ENCODE measurements around the gene MED27.

The MED27 gene

DNA sequence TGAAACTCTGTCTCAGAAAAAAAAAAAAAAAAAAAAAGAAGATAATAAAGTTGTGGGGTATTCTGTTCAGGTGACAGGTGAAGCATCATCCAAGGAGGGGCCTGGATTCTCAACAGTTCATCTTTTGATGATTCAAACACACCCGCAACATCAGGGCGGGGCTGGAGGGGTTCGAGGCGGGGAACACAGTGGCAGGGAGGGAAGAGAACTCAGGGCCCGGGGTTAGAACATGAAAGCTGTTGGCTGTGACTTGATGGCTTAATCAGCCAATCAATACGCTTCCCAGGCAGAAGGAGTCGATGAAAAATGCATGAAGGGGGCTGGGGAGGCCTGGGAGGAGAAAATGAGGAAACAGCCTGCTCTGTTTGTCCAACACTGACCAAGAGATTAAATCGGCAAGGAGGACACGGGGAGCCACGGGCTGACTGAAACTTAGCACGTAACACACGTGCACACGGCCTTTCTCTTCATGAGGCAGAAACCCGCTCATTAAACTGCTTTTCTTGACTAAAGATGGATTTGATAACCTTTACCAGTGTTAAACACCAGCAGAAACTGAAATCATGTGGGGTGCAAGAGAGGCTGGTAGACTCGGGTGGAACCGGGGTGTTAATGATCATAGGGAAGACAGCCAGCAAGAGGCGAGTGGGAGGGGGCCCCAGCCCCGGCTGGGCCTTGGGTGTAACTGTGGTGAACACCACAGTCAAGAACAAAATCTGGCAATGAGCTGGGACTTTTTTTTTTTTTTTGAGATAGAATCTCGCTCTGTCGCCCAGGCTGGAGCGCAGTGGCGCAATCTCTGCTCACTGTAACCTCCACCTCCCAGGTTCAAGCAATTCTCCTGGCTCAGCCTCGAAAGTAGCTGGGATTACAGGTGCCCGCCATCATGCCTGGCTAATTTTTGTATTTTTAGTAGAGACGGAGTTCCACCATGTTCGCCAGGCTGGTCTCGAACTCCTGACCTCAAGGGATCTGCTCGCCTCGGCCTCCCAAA lies 234.1 kb downstream of the MED27 start:
- no peak for DNase-seq

- DNase-seq, result no peak
These were observed 234.9 kb downstream of the MED27 start for GRCh38 chr9:131844745-131845118.

DNA sequence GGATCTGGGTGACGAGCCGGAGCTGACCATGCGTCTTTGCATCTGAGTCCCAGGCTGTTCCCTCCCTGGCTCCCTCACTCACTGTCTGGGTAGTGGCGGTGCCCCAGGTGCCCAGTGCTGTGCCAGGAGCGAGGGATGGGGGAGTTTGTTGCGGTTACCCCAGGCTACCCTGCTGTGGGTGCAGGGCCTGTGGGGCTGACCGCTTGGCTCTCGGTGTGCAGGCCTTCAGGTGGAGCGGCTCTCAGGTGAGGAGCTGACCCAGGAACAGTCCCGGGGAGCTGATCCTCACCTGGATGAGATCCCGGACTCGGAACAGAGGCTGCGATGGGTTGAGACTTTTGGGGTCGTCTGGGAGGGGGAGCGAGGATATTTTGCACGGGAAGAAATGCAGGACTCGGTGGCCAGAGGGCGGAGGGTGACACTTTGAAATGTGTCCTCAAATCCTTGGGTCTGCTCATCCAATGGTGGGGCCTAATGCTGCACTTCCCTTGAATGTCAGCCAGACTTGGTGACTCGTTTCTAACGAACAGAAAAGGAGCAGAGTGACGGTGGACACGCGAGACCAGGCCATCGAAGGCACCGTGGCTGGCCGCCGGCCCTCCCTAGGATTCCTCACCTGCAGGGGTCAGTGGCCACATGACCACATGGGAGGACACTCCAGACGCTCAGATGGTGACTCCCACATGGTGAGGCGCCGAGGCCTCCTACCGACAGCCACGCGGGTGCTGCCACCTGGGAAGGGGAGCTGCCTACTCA lies 235.5 kb downstream of the MED27 start:
- no peak for DNase-seq

DNA sequence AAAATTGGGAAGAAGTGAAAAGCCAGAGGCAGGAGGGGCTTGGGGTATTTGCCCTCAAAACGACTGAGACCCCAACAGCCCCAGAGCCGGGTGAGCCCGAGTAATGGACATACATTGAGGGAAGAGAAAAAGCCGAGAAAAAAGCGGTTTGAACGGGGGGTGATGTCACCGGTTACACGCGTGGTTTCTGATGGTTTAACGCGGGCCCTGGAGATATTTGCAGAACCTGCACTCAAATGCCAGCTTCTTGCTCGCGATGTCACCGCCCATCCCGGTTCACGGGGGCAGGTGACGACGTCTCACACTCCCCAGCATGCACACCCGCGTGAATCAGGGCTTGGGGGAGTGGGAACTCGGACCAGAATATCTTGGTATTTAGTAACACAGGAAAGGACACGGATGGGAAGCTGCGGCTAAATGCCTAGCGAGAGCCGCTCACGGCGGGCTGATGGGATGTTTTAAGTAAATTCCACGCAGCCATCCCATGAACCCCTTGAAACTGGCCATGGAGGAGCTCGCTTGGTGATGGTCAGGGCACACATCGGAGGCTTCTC lies 237.8 kb downstream of the MED27 start:
- no peak for DNase-seq

- no peak for DNase-seq
These were observed 238.6 kb downstream of the MED27 start for GRCh38 chr9:131840751-131841702.

- DNase-seq, result no peak
These were observed 239.4 kb downstream of the MED27 start for GRCh38 chr9:131840220-131840619.

DNA sequence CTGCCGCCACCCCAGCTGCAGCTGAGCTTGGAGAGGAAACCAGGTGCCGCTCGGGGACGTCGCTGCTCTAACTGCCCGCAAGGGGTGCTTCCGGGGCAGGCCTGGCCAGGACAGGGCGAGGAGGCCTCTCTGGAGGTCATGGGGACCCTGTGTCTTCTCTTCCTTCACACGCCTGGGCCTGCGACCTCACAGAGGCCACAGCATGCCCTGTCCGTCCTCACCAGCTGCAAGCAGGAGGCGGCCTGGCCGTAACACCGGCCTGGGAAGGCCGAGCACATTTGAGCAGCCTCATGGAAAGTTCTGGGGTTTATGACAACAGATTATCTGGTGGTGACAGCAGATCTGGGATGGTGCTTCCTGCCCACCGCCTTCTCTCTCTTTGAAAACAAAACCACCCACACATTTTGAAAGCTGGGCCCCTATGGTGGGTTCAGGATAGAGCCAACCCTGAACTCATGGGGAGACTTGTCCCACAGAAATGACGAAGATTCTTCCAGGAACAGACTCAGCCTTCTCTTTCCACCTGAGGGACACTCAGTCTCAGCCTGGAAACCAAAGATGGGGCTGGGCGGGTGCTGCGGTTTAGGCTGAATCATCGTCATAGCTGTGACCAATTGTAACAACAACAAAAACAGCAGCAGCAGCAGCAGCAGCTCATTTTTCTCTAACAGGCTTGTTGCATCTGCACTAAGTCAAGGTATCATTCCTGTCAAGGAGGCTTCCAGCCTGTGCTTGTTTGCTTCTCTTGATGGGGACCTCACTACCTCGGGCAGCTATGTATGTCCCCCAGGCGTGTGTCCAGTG lies 240.2 kb downstream of the MED27 start:
- DNase-seq, result peak; percentile 13 to 60

DNA sequence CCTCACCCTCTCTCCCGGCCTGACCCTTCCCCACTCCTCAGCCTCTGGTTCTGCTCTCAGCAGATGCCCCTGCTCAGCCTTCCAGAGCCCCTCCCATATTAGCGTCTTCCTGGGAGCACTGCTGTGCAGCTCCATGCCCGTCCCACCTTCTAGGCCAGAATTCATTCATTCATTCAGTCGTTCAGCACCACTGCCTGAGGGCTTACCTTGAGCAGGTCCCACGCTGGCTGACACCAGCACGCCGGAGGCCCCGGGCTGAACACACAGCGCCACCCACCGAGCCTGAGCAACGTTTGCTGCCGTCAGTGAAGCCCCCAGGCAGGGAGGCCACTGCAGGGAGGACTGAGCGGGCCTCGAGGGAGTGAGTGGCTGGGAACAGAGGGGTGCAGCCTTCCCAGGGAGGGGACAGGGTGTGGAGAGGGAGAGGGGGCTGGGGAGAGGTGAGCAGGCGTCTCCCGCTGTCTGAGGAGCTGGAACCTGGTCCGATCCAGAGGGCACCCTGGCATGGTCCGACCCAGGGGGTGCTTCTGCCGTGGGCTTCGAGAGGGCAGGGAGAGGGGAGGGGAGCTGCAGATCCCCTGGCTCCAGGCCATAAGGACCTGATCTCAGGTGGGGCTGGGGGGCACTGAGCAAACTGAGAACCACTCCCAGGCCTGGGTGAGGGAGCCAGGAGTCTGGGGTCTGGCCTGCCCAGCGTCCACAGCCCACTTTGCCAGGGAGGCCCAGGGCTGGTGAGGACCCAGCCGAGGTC lies 241.0 kb downstream of the MED27 start:
- DNase-seq, result no peak

DNA sequence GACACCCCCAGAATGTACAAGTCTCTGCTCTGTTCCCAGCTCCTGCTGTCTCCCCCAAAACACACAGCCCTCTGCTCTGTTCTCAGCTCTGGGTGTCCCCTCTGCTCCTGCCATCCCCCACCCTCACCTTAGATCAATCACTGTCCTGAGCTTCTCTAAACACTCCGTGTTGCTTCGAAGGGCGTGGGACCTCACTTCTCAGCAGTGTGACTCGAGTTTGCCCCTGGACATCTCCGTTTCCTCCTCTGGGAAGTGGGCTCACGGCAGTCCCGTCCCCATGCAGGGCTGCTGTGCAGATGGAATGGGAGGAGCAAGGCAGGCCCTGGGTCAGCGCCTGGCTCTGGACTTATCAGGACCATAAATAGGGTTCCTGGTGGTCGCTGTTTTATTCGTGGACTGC lies 241.8 kb downstream of the MED27 start:
- DNase-seq, result no peak

DNA sequence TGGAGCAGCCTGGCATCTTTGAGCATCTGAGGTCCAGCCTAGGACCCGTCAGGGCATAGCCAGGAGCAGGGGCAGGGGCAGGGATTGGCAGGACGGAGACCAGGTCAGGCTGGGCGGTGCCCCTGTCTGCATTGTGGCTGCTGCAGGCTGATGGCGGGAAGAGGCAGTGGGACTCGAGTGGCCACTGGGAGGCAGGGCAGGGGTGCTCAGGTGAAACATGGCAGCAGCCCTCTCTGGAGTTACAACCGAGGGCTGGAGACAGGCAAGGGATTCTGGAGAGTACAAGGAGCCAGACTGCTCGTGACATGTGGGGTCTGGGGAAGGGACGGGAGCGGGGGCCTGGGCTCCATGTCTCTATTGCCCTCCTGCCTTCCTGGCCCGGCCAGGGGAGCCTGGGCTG lies 242.4 kb downstream of the MED27 start:
- DNase-seq, result no peak

DNA sequence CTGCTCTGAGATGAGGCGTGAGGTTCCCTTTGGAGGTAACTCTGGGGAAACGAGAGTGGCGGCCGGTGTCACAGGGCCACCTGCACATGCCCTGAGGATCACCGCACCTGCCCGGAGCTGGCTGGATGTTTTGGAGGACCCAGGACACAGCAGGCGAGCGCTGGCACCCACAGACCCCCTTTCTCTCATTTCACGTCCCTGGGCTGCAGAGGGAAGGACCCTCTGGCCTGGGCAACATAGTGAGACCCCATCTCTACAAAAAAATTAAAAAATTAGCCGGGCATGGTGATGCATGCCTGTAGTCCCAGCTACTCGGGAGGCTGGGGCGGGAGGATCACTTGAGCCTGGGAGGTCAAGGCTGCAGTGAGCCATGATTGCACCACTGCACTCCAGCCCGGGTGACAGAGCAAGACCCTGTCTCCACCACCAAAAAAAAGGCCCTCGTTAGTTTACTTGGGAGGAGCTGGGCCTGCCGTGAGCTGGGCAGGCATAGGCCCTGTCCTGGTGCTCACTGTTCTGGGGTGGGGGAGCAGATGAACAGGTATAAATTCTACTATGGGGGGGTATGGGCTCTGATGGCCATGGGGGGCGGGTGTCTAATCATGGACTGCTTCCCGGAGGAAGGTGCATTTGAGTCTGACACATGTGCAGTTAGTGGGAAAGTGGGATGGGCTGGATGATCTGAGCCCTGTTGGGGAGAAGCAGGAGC lies 242.9 kb downstream of the MED27 start:
- DNase-seq, result no peak

GRCh38 chr9:131836021-131836420 lies 243.6 kb downstream of the MED27 start:
- no peak for DNase-seq

DNA sequence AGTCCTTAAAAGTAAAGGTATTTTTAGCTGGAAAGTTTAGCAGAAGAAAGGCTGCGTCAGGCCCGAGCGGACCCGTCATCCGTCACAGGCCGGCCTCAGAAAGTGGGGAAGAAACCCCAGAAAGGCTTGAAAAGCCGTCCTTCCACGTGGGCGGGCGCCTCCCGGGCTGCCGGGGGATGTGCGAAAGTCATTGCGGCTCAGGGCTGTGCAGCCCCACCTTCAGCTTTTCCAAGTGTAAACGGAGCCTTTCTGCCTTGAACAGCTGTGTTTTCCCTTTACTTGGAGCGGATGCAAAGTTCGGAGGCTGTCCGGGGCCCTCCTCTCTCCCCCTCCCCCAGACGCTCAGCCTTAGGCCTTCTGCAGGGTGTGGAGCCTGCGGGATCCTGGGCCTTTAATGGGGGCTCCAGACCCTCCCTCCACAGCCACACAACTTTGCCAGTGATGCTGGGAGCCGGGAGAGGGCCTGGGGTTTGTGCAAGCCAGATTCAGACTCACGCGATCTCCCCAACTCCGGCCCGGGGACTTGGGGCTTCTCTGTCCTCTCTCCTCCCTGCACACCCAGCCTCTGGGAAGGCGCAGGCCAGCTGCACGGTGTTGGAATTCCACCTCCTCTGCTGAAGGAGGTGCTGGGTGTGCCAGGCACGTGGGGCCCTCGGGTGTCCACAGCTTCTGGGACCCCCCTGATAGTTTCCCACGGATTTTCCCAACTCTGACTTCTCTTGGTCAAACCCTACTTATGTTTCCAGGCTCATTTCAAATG lies 244.3 kb downstream of the MED27 start:
- DNase-seq, result no peak

DNA sequence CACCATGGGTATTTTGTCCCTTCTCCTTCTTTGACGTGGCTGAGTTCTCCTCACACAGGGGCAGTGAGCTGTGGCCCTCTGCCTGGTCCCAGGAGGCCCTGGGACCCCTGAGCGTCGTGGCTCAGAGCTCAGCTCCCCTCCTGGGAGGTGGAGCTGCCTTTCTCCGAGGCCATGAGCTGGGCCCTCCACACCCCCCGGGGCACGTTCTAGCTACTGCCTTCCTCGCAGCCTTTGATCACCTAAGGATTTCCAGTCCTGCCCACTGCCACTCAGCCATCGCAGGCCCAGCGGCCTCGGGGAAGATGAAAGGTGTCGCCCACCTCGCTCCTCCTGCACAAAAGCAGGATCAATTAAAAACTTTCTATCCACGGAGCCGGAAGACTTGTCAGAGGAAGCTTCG lies 244.9 kb downstream of the MED27 start:
- DNase-seq, result no peak

DNA sequence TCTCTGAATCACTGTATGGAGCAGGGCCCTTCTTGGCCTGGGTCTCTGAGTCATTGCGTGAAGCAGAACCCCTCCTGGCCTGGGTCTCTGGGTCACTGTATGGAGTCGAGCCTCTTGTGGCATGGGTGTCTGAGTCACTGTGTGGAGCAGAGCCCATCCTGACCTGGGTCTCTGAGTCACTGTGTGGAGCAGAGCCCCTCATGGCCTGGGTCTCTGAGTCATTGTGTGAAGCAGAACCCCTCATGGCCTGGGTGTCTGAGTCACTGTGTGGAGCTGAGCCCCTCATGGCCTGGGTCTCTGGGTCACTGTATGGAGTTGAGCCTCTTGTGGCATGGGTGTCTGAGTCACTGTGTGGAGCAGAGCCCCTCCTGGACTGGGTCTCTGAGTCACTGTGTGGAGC lies 245.8 kb downstream of the MED27 start:
- no peak for DNase-seq

DNA sequence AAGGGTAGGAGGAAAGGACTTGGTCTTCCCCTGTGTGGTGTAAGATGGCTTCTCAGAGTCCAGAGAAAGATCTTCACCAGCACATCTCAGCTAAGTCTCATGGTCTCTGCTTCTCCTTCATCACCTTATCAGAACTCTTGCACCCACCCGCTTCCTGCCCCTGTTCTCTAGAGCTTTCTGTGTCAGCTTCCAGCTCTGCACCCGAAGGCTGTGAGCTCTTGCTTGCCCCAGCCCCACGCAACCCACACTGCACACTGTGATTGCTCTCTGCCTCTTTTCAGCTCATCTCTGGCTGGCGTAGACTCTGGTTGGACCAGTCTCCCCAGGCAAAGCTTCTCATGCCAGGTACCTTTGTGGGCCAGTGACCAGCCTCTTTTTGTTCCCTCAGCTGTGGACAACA lies 246.6 kb downstream of the MED27 start:
- DNase-seq, result no peak

DNA sequence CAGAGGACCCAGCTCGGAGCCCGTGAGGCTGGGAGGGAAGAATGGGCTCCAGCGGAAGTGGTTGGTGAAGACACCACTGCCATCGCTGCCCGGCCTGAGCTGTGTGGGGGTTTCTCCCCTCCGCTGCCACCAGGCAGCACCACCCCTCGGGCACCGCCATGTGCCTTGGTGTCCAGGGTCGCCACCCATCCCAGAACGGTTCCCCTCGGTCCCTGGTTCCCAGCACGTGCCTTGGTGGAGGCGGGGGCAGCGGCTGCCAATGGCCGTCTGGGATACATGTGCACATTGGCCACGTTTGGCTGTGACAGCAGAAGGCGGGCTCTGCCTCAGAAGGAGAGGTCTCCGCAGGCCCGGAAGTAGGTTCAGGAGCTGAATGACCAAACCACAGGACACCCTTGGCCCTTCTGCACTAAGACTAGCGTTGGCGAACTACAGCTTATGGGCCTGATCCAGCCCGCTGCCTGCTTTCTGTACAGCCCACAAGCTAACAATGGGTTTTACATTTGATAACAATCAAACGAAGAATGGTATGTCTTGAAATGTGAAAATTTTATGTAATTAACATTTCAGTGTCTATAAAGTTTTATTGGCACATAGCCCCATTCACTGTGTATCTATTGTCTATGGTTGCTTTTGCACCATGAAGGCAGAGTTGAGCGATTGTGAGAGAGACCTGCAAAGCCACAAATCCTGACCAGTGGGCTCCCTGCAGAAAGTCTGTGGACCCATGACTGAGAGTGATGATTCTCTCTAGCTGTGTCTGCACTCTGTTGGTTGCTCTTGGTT lies 248.1 kb downstream of the MED27 start:
- DNase-seq, result no peak

- no peak for DNase-seq
These were observed 251.8 kb downstream of the MED27 start for GRCh38 chr9:131827821-131828369.

Measured in activated CD4-positive, alpha-beta T cell treated with anti-CD3 and anti-CD28 coated beads for 4 hours (primary cell).